Right lobe of liver (tissue), 6 donors: Measurements from ENCODE around the gene ALDH16A1. TPM values are rescaled to one million over a fixed set of nuclear protein-coding genes. Genes with fewer than 3 reads are reported as not detected.

Experiments used
- ATAC-seq, 4 donors: fragments of 200-7000 bp; cut with Tn5 transposase; one replicate each; pipeline ENCODE4 v1.9.1; 2020; ENCODE audit warnings: mild to moderate bottlenecking in 4 of 4, moderate library complexity in 4 of 4
- DNase-seq, 3 donors: peaks; one replicate each; pipeline ENCODE4 v3.0.0-alpha.2; 2020
- H3K27ac ChIP-seq, 3 donors: fragments of 200-600 bp; one replicate each; pipeline ENCODE4 v1.8.0; 2022
- H3K27me3 ChIP-seq, 2 donors: fragments of 200-600 bp; one replicate each; pipeline ENCODE4 v1.8.0; 2022
- H3K36me3 ChIP-seq, 4 donors: fragments of 200-600 bp; sonication (generic) in 1 of 4; one replicate each; pipeline versions ENCODE4 v1.5.1 to v1.8.0; 2017 to 2022; ENCODE audit warnings: control low read depth in 1 of 4
- H3K4me1 ChIP-seq, 4 donors: fragments of 200-600 bp; sonication (generic) in 1 of 4; one replicate each; pipeline versions ENCODE4 v1.5.1 to v1.8.0; 2017 to 2022; ENCODE audit warnings: control low read depth in 1 of 4
- H3K4me3 ChIP-seq, 3 donors: fragments of 200-600 bp; one replicate each; pipeline ENCODE4 v1.8.0; 2022
- H3K9me3 ChIP-seq, 4 donors: fragments of 200-600 bp; sonication (generic) in 1 of 4; one replicate each; pipeline versions ENCODE4 v1.5.1 to v1.8.0; 2017 to 2022; ENCODE audit warnings: control low read depth in 1 of 4
- POLR2A ChIP-seq: fragments of 450-650 bp; IDR thresholded peaks from one replicate; pipeline ENCODE4 v1.6.1; 2017; ENCODE audit warnings: antibody characterized with exemption, mild to moderate bottlenecking
- WGBS: methylation state at CpG from one replicate; pipeline ENCODE4 v1.1.6; 2018; ENCODE audit warnings: low coverage, low lambda C conversion rate; ENCODE audit not compliant: insufficient coverage; ENCODE audit errors: missing lambda C conversion rate; 5-methylcytosine and 5-hydroxymethylcytosine counted together
- intact Hi-C, 2 donors: fragments of 100-400 bp; cut with DNase I; formaldehyde crosslinking; loops; one replicate each; pipeline versions ENCODE4 v1.11.2 to v1.14.1; 2022
- microRNA counts: library from miRNA; unstranded; fragments of <30 nt; microRNA quantifications from one replicate; lab custom pipeline; 2016
- microRNA-seq, 2 donors: library from miRNA; unstranded; fragments of <30 nt; microRNA quantifications; one replicate each; pipeline ENCODE4, GENCODE V29; 2019 to 2020
- small RNA-seq, 2 experiments: library from RNA; depleted of rRNA; stranded (forward); fragments of <200 nt; gene quantifications; one replicate each; pipeline ENCODE3, GENCODE V24; 2016
- total RNA-seq, 6 experiments: library from RNA; depleted of rRNA in 2 of 6; stranded (reverse); fragments of >200 nt in 2 of 6; fragmentation: NEBNext Ultra II Directional in 3 of 6; extraction: Animal tissue kit (Norgen Biotek cat#: 25700) in 3 of 6; gene quantifications; one replicate each; pipeline versions ENCODE4 v1.1.0 to v1.2.4, GENCODE V29; 2016 to 2023
- TF ChIP-seq, protein P1 (sequence below), 4 donors: fragments of 200-600 bp in 3 of 4; fragments of 450-650 bp in 1 of 4; IDR thresholded peaks; one replicate each; pipeline versions ENCODE4 v1.5.1 to v1.8.0; 2016 to 2022; ENCODE audit warnings: antibody characterized with exemption in 4 of 4, mild to moderate bottlenecking in 2 of 4
- donor health status: DM: no; HTN: yes; CAD: no.
- donor health status: DM: no; HTN: no; CAD: no.
- donor health status: DM: no; HTN: no; CAD: no.
- donor health status: DM: no; HTN: yes; CAD: no.
- donor health status: DM: no; HTN: yes; CAD: no.

Gene ALDH16A1
- total RNA-seq, 6 experiments from 2014 or later, result 14.4 to 29.6 (median 19.8) TPM

DNA sequence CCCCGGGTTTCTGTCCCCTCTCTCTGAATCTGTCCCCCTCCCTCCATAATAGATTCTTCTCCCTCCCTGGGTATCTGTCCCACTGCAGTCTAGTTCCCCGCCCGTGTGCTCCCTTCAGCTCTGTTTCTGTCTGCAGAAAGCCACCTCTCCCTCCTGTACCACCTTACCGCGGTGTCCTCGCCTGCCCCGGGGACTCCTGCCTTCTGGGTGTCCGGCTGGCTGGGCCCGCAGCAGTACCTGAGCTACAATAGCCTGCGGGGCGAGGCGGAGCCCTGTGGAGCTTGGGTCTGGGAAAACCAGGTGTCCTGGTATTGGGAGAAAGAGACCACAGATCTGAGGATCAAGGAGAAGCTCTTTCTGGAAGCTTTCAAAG, 60.7 kb downstream of the ALDH16A1 start:
- H3K9me3 ChIP-seq, result no peaks in the 10 kb centered on the region
- peak; percentile 4 to 28 (median 6) for ATAC-seq
- WGBS, result 14% methylated on average over 12 of the region's 12 CpGs
- TF ChIP-seq POLR2A, result no peak
- TF ChIP-seq, protein P1, sequence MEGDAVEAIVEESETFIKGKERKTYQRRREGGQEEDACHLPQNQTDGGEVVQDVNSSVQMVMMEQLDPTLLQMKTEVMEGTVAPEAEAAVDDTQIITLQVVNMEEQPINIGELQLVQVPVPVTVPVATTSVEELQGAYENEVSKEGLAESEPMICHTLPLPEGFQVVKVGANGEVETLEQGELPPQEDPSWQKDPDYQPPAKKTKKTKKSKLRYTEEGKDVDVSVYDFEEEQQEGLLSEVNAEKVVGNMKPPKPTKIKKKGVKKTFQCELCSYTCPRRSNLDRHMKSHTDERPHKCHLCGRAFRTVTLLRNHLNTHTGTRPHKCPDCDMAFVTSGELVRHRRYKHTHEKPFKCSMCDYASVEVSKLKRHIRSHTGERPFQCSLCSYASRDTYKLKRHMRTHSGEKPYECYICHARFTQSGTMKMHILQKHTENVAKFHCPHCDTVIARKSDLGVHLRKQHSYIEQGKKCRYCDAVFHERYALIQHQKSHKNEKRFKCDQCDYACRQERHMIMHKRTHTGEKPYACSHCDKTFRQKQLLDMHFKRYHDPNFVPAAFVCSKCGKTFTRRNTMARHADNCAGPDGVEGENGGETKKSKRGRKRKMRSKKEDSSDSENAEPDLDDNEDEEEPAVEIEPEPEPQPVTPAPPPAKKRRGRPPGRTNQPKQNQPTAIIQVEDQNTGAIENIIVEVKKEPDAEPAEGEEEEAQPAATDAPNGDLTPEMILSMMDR (IDR thresholded peaks at IDR 0.05), result no peak
- no peaks in the 10 kb centered on the region for H3K27me3 ChIP-seq
- peaks cover 0 to 11% (median 0%) of the 10 kb centered on the region in 4 donors for H3K36me3 ChIP-seq
- H3K4me1 ChIP-seq, result peaks cover 0 to 17% (median 5%) of the 10 kb centered on the region in 4 donors
- peak overlapping the region; percentile 44 to 90 (median 87) for H3K4me3 ChIP-seq
- peak overlapping the region in 1 of 3 donors; percentile 76 for H3K27ac ChIP-seq
- DNase-seq, result no peak
- intact Hi-C loops, result no loop called here

- Histone ChIP-seq H3K27me3 (no peaks in the 10 kb centered on the region), H3K4me3 (peak overlapping the region; percentile 44 to 90 (median 87)), H3K27ac (peak overlapping the region in 1 of 3 donors; percentile 76), H3K9me3 (no peaks in the 10 kb centered on the region), H3K4me1 (peaks cover 0 to 17% (median 5%) of the 10 kb centered on the region in 4 donors), H3K36me3 (peaks cover 0 to 11% (median 0%) of the 10 kb centered on the region in 4 donors)
- intact Hi-C loops, result no loop called here
- ATAC-seq, result peak; percentile 3 to 31 (median 12)
- 27% methylated on average over 7 of the region's 21 CpGs for WGBS
- TF ChIP-seq, protein P1 (IDR thresholded peaks at IDR 0.05), result no peak
- TF ChIP-seq POLR2A, result no peak
- DNase-seq, result peak in 2 of 3 donors; percentile 38 to 72
Observed at GRCh38 chr19:49514151-49514550, 61.1 kb downstream of the ALDH16A1 start.

GRCh38 chr19:49515767-49516166, 62.7 kb downstream of the ALDH16A1 start:
- intact Hi-C loops, result no loop called here
- no peaks in the 10 kb centered on the region for H3K9me3 ChIP-seq
- 64% methylated on average over 4 of the region's 4 CpGs for WGBS
- no peak overlapping the region for H3K4me3 ChIP-seq
- ATAC-seq, result peak; percentile 40 to 59 (median 44)
- no peak for TF ChIP-seq POLR2A
- TF ChIP-seq, protein P1 (IDR thresholded peaks at IDR 0.05), result no peak
- peak overlapping the region in 2 of 3 donors; percentile 12 to 33 for H3K27ac ChIP-seq
- H3K36me3 ChIP-seq, result peaks cover 0 to 18% (median 0%) of the 10 kb centered on the region in 4 donors
- no peaks in the 10 kb centered on the region for H3K27me3 ChIP-seq
- peaks cover 0 to 17% (median 5%) of the 10 kb centered on the region in 4 donors for H3K4me1 ChIP-seq
- DNase-seq, result peak in 1 of 3 donors; percentile 55

DNA sequence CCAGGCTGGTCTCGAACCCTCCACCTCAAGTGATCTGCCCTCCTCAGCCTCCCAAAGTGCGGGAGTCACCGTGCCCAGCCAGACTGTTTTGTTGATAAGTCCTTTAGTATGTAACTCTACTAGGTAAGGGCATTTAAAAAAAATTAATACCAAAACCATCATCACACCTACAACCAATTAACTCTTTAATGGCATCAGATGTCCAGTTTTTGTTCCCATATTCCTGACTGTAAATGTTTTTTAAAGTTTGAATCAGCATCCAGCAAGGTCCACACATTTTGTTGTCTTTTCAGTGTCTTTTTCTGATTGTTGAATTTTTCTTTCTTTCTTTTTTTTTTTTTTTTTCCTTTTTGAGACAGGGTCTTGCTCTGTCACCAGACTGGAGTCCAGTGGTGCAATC, 65.0 kb downstream of the ALDH16A1 start:
- no peak for DNase-seq
- no peaks in the 10 kb centered on the region for H3K27me3 ChIP-seq
- H3K9me3 ChIP-seq, result no peaks in the 10 kb centered on the region
- H3K36me3 ChIP-seq, result peaks cover 0 to 31% (median 2%) of the 10 kb centered on the region in 4 donors
- WGBS, result no CpG with 5 or more reads among the region's 3 CpGs
- ATAC-seq, result no peak
- H3K4me1 ChIP-seq, result peaks cover 0 to 17% (median 5%) of the 10 kb centered on the region in 4 donors
- intact Hi-C loops, result no loop called here
- H3K4me3 ChIP-seq, result no peak overlapping the region
- no peak overlapping the region for H3K27ac ChIP-seq
- no peak for TF ChIP-seq POLR2A
- TF ChIP-seq, protein P1 (IDR thresholded peaks at IDR 0.05), result no peak

MicroRNAs encoded within 50 kb of the gene (microRNA counts, 767-probe panel; counts per million panel counts)
- microRNA hsa-miR-150-5p (lab: Ali Mortazavi, UCI), result 14,332 counts per million, percentile 91 among the panel's probes with 10 or more counts

Small RNAs within 50 kb of the gene (microRNA-seq; reads per million reads assigned to microRNA genes)
- gene MIR150, result 138 to 156 reads per million in 2 donors

Small RNAs within 50 kb of the gene (small RNA-seq; reads per million reads assigned to genes)
- gene COX6CP7 (0 reads per million in 2 experiments), gene MIR150 (12.5 to 16.7 reads per million in 2 experiments), gene SNORD32A (0 reads per million in 2 experiments), gene SNORD33 (0 reads per million in 2 experiments), gene SNORD34 (0 reads per million in 2 experiments), gene SNORD35A (0 reads per million in 2 experiments), gene SNORD35B (0 reads per million in 2 experiments)

Other genes starting within 250 kb of the ALDH16A1 start
- 1 to 10 TPM in 4 of 6 experiments, under 1 TPM in 2; 0.25 to 4.6 (median 2.4) TPM for gene SLC6A16, start 128.0 kb upstream of the ALDH16A1 start, total RNA-seq
- 1 to 10 TPM; 1.1 to 5.0 (median 3.5) TPM for gene CD37, start 117.8 kb upstream of the ALDH16A1 start, total RNA-seq
- gene TEAD2, start 90.8 kb upstream of the ALDH16A1 start, total RNA-seq, result 1 to 10 TPM; 3.3 to 8.9 (median 5.3) TPM
- not detected for gene DKKL1, start 89.3 kb upstream of the ALDH16A1 start, total RNA-seq
- gene KASH5, start 65.0 kb upstream of the ALDH16A1 start, total RNA-seq, result under 1 TPM in 1 of 6 experiments, not detected in 5; 0.32 TPM
- not detected for gene PTH2, start 29.8 kb upstream of the ALDH16A1 start, total RNA-seq
- not detected for gene GFY, start 27.8 kb upstream of the ALDH16A1 start, total RNA-seq
- gene SLC17A7, start 11.7 kb upstream of the ALDH16A1 start, total RNA-seq, result under 1 TPM in 1 of 6 experiments, not detected in 5; 0.13 TPM
- 10 to 100 TPM; 37.4 to 57.7 (median 43.4) TPM for gene PIH1D1, start 1.4 kb upstream of the ALDH16A1 start, total RNA-seq
- 1 to 10 TPM in 5 of 6 experiments, under 1 TPM in 1; 0.80 to 4.4 (median 2.3) TPM for gene FLT3LG, start 21.0 kb downstream of the ALDH16A1 start, total RNA-seq
- 100 to 1,000 TPM; 675 to 992 (median 801) TPM for gene RPL13A, start 34.4 kb downstream of the ALDH16A1 start, total RNA-seq
- gene RPS11, start 43.2 kb downstream of the ALDH16A1 start, total RNA-seq, result 1,000 to 10,000 TPM in 2 of 6 experiments, 100 to 1,000 TPM in 4; 417 to 1,739 (median 617) TPM
- 100 to 1,000 TPM; 123 to 335 (median 245) TPM for gene FCGRT, start 59.4 kb downstream of the ALDH16A1 start, total RNA-seq
- 10 to 100 TPM in 3 of 6 experiments, 1 to 10 TPM in 3; 5.3 to 18.0 (median 10.9) TPM for gene RCN3, start 74.8 kb downstream of the ALDH16A1 start, total RNA-seq
- gene NOSIP, start 127.3 kb downstream of the ALDH16A1 start, total RNA-seq, result 10 to 100 TPM; 16.2 to 31.9 (median 23.2) TPM
- gene PRRG2, start 128.1 kb downstream of the ALDH16A1 start, total RNA-seq, result 1 to 10 TPM; 2.5 to 5.9 (median 3.1) TPM
- gene PRR12, start 138.0 kb downstream of the ALDH16A1 start, total RNA-seq, result 1 to 10 TPM; 4.0 to 8.5 (median 5.5) TPM
- 10 to 100 TPM in 5 of 6 experiments, 1 to 10 TPM in 1; 8.5 to 16.4 (median 11.5) TPM for gene RRAS, start 186.9 kb downstream of the ALDH16A1 start, total RNA-seq
- gene SCAF1, start 189.0 kb downstream of the ALDH16A1 start, total RNA-seq, result 10 to 100 TPM; 14.6 to 33.0 (median 27.3) TPM
- gene IRF3, start 212.6 kb downstream of the ALDH16A1 start, total RNA-seq, result 10 to 100 TPM; 29.6 to 41.8 (median 35.3) TPM
- 10 to 100 TPM in 4 of 6 experiments, 1 to 10 TPM in 2; 4.5 to 11.6 (median 10.5) TPM for gene BCL2L12, start 212.7 kb downstream of the ALDH16A1 start, total RNA-seq
- 10 to 100 TPM; 25.3 to 63.2 (median 39.9) TPM for gene PRMT1, start 224.0 kb downstream of the ALDH16A1 start, total RNA-seq
- gene ADM5, start 236.4 kb downstream of the ALDH16A1 start, total RNA-seq, result under 1 TPM; 0.19 to 0.70 (median 0.51) TPM
- 1 to 10 TPM in 3 of 6 experiments, under 1 TPM in 3; 0.43 to 6.7 (median 0.97) TPM for gene CPT1C, start 237.9 kb downstream of the ALDH16A1 start, total RNA-seq